HG03575 (cell line): ENCODE measurements around the gene FKBP8.
A peak's percentile ranks its signal among the peaks of the same experiment; 100 is the strongest.
"Not testable (repeated sequence)": the region's sequence is repeated elsewhere in the genome, so short reads cannot be mapped to it uniquely, and the experiment has no call there.

Source experiments
- ATAC-seq: cut with Tn5 transposase; IDR thresholded peaks from one replicate; pipeline ENCODE4 v1.9.1; 2021; ENCODE audit not compliant: unreplicated experiment, insufficient number of reproducible peaks, low FRiP score; ENCODE audit errors: extremely low read depth

The FKBP8 gene

GRCh38 chr19:18562086-18562485 is 18.7 kb upstream of the FKBP8 start:
- ATAC-seq, result no peak

- ATAC-seq, result no peak
These were observed 16.3 kb upstream of the FKBP8 start for GRCh38 chr19:18559685-18560084.

GRCh38 chr19:18558604-18559003 is 15.2 kb upstream of the FKBP8 start:
- no peak for ATAC-seq

DNA sequence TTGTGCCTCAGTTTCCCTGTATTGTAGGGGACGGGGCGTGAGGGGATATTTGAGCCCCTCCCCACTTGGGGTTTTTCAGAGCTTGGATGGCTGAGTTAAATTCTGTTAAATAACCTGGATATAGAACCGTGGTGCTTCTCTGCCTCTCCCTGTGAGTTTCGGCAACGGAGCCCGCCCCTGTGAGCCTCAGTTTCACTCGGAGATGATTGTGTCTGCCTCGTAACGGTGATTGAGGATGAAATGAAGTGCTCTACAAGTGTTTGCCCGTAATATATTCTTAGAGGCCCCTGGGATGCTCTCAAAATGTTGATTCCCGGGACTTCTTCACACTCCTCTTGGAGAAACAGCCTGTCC is 14.8 kb upstream of the FKBP8 start:
- no peak for ATAC-seq

DNA sequence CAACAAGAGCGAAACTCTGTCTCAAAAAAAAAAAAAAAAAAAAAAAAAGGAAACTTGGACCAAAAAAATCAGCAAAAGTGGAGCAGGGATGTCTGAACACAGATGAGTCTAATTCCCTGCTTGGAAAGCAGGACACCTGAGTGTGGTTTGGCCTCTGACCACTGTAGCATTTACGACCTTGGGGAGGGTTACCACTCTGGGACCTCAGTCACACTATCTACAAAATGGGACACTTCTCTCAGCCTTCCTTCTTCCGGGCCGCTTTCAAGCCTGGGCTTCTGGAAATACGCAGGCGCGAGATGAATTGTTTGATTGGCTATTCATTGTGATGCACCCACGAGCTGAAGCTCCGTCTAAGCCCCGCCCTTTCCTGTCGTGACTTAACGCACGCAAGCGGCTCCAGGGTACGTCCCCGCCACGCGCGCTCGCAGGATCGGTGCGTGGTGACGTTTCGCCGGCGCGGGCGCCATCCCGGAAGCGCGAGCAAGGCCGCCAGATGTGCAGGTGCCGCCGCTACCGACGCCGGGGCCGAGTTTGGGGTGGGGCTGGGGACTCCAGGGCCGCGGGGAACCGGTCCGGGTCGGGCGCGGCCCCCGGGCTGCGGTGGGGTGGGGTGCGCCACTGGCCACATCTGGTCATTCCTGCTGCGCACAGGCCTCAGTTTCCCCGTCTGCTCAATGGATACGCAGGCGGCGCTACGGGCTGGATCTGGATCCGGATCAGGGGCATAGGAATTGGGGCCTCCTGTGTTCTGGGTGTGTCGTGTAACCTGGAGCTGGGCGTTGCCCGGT is 14.2 kb upstream of the FKBP8 start, which contains the start of gene KXD1:
Gene KXD1, plus strand, starts transcription at position 460 of the 791 bp plus-strand sequence. CDS start 4,187 bp downstream, outside the sequence.
- ATAC-seq, result peak; percentile 43

DNA sequence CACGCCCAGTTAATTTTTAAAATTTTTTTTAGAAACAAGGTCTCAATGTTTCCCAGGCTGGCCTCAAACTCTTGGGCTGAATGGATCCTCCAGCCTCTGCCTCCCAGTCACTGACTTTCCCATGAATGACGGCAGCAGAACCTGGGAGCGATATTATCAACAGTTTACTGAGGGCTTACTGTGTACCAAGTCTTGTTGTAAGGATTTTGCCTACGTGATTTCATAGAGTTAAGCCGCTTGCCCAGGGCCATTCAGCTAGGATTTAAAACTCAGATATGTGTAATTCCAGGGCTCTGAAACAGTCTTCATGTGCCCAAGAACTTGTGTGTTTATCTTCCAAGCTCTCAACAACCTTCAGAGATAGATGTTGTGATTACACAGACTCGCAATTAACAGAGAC is 8.3 kb upstream of the FKBP8 start:
- no peak for ATAC-seq

DNA sequence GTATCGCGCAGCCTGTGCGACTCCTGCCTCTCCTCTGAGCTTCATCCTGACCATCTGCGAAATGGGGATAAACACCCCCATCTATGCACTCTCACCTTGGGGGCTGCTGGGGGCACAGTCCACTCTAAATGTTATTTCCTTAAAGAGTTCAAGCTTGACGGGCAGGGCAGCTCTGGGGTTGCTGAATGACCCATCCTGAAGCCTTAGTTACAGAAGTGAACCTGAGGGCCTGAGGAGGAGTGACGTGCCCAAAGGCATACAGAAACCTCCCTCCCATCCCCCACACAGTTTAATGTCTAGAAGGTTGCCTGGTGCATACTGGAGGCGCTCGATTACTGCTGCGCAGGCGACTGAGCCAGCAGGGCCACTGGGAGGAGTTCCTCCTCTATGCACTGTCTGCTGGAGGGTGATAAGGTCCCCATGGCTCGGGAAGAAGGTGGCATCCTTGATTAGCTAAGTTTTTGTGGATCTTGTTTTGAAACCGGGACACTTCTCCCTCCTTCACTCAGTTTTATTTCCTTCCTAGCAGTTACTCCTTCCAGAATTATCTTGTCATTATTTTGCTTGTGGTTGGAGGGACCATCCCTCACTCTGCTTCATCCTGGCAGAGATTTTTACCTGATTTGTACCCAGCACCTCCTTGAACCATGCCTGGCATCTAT is 572 bp upstream of the FKBP8 start:
- no peak for ATAC-seq

DNA sequence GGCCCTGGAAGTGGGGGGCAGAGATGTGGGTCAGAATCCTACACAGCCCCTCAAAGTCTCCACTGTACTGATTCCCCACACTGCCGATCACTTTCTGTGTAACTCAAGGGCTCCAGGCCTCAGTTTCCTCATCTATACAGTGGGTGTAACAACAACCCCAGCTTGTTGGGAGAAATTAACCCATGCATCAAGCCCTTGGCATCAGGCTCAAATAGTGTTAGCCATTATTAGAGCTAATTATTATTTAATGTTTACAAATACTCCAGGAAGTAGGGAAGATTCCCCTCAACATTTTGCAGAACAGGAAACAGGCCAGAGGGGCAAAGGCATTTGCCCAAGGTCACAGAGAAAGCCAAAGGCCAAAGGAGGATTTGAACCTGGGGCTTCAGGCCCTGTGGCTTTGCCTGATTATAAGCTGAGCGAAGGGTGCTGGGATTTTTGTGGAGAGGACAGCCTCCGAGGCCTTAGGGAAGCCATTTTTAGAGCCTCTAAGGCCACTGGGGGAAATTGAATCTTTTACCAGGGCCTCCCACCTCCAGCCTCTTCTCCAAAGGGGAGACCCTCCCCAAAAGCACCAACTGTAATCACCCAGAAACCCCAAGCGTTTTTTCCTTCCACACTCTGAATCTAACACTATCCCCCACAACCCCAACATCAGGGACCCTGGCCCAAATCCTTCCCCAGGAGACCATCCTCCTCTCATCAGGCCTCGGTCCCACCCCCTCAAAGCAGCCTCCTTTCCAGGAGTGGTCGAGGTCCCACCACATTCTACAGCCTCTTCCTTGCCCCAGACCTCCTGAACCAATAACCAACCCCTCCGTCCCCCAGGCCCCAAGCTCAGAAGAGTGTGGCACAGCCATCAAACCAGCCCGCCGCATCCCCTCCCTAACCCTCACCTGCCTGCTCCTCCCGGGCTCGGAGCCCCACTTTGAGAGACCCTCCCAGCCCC is 1.1 kb downstream of the FKBP8 start:
- no peak for ATAC-seq

- ATAC-seq, result no peak
These were observed 1.9 kb downstream of the FKBP8 start for GRCh38 chr19:18541258-18541991.

DNA sequence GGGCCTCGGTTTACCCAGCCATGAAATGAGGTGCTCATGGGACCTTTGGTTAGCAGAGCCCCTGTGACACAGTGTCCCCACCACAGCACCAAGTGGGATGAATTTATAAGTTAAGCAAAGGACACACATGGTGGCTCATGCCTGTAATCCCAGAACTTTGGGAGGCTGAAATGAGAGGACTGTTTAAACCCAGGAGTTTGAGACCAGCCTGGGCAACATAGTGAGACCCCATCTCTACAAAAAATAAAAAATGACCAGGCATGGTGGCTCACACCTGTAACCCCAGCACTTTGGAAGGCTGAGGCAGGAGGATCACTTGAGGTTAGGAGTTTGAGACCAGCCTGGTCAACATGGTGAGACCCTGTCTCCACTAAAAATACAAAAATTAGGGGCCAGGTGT is 3.2 kb downstream of the FKBP8 start:
- ATAC-seq, result not testable (repeated sequence)

- no peak for ATAC-seq
These were observed 4.0 kb downstream of the FKBP8 start for GRCh38 chr19:18539372-18539771.

DNA sequence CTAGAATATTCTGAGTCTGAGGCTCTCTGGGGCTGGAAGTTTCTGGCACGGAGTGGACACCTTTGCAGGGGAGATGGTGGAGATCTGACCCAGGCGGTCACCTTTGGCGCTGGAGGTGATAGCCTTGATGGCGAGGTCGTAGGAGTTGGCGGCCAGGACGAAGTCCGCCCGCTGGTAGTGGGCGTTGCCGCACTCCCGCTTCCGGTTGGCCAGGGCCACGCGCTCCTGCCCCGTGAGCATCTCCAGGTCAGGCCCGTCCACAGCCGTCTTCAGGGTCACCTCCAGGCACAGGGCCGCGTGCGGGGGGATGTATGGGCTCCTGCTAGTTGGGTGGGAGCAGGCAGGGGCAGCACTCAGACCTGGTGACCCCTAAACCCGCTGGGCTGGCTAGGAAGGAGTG is 5.3 kb downstream of the FKBP8 start:
- ATAC-seq, result no peak

DNA sequence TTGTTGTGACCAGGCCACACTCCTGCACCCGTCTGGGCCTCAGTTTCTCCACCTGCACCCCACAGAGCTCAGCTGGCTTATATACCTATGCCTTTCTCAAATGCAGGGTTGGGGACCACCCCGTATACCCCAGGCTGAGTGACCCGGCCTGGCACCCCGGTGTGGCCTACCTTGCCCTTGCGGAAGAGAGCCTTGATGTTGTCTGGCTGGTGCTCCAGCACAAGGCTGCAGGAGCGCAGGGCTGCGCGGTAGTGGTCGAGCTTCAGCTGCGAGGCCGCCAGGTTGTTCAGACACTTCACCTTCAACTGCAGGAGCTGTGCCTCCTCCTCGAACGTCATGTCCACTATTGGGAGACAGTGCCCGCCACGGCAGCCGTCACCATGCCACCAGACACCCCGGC is 5.9 kb downstream of the FKBP8 start:
- ATAC-seq, result no peak

DNA sequence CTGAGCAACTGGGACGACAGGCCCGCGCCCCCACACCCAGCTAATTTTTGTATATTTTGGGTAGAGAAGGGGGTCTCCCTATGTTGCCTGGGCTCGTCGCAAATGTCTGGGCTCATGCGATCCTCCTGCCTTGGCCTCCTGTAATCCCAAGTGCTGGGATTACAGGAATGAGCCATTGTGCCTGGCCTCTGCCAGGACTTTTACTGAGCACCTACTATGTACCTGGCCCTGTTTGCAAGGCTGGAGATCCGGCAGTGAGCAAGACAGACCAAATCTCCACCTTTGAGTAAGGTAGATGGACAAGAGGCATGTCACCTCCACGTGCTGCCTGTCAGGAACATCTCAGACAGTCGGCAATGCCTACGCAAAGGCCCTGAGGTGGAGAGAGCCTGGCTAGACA is 6.9 kb downstream of the FKBP8 start:
- ATAC-seq, result no peak

GRCh38 chr19:18533058-18533457 is 10.3 kb downstream of the FKBP8 start:
- ATAC-seq, result no peak

DNA sequence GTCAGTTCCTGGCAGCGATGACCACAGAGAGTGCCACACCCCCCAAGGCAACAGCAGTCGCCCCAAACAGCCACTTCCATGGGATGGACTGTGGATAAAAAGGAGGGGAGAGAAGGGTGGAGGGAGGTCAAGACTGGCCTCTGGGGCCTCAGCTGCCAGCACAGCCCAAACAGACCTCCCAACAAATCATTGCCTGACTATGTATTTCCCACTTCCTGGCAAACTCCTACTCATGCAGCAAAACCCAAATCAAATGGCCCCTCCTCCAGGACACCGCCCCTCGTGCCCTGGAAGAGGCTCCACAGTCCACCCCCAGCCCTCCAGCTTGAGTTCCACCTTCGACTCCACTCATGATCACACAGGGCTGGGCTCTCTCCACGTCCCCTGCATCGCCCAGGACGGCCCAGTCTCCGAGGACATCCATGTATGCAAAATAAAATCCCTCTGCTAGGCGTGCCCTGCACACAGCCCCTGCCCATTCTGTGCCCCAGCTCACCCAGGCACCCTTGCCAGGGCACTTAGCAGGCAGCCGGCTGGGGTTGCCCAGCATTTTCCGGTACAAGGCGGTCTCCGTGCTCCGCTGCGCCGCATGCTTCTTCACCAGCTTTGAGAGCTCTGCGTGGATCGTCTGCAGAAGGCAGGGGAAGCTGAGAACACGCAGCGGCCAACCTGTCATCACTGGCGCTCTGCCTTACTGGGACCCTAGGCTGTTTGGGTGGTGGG is 11.0 kb downstream of the FKBP8 start:
- no peak for ATAC-seq

DNA sequence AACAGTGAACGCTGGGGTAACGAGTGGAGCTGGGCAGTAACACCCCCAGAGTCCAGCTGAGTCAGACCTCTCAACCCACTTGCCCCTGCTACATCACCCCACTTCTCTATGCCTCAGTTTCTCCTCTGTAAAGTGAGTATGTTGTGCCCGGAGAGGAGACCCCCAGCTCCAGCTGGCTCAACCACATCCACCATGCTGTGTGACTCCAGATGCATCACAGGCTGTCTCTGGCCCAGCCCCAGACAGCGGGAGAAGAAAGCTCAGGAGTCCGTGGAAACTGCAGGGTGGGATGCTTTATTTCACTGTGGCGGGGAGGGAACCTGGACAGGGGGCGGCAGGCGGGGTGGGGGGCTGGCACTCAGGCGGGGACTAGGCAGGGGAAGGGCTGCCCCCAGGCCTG is 11.9 kb downstream of the FKBP8 start:
- no peak for ATAC-seq

DNA sequence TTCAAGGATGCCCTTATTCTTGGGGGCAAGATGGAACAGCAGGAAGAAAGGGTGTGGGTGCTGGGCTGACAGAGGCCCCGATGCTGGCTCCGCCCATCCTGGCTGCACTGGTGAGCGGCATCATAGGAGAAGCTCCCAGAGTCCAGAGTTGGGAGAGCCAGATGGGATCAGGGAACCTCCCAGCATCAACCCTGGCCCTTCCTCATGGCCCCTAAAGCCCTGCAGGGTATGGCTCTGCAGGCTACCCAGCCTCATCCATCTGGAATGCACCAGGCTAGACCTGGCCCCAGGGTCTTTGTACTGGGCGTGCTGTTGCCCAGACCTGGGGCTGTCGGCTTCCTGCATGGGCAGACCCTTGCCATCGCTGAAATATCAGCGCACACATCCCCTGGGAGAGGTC is 13.6 kb downstream of the FKBP8 start:
- no peak for ATAC-seq
